Measurements from ENCODE around the gene ASH1L.
"Not testable (repeated sequence)": the region's sequence is repeated elsewhere in the genome, so short reads cannot be mapped to it uniquely, and the experiment has no call there.

ASH1L gene

DNA sequence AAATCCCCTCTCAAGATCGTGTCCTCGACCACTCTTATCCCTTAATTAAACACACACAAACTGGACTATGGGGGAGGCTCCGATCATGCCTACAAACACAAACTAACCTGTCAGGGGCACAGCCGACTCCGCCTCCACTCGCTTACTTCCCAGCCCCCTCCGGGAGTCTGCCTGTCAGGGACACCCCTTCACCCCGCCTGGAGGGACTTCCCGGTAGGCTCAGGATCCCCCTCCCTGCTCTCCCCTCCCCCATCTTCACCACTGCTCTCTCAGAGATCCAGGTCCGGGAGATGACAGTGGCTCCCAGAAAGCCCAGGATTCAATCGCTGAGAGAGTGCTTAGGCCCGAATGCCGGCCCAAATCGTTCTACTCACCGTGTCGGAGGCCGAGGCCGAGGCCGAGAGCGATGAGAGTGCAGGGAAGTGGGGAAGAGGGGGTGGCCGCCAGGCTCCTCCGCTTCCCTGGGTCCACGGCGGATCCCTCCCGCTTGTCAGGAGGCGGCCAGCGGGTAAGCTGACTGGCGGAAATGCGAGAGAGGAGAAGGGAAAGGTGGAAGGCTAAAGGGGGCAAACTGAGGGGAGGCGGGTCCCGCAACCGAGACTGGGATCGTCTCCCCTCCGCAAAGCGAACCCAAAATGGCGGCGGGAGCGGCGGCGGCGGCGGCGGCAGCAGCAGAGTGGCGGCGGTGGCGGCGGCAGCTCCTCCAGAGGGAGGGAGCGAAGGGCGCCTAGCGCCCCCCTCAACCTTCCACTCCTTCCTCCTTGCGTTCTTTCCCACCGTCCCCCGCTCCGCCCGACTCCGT lies 623 bp downstream of the ASH1L start:
- not testable (repeated sequence) for DNase-seq (ENCODE audit: low spot score); FAIRE-seq

DNA sequence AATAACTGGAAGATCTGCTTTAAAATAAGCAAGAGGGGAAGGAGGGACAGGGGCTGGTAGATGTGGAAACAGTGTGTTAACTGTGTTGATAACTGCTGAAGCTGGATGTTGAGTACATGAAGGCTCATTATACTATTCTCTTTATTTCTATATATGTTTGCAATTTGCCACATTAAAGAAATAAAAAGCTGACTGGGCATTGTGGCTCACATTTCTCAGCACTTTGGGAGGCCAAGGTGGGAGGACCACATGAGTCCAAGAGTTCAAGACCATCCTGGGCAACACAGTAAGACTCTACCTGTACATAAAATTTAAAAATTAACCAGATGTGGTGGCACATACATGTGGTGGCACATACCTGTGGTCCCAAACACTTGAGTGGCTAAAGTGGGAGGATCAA lies 6.7 kb downstream of the ASH1L start:
- no peak for DNase-seq (ENCODE audit: low spot score)
- FAIRE-seq, result no peak

DNA sequence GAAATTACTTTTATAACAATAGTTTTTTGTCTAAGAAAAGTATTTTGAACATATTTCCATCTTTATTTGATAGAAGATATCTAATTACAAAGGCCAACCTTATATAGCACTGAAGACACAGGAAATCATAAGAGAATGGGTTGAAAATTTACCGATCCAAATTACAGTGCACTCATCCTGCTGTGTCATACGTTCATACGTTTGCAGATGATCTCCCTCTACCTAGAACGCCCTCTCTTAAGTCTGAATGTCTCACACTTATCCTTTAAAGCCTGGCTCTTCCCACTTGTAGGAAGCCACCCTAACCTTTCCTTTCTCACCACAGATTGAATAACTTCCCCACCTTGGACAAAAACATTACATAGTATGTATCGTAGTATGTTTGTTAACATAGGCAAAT lies 9.3 kb downstream of the ASH1L start:
- DNase-seq (ENCODE audit: low spot score), result no peak
- no peak for FAIRE-seq

DNA sequence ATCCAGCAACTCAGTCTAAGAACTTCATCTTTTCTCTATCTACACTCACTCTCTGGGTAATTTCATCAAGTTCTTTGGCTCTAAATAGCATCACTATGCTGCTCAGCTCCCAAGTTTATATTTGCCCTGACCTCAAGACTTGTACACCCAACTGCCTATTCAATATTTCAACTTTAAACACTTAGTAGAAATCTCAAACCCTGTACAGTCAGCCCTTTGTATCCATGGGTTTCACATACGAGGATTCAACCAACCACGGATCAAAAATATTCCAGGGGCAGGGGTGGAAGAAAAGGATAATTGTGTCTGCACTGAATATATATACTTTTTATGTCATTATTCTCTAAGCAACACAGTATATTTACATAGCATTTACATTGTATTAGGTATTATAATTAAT lies 13.9 kb downstream of the ASH1L start:
- no peak for FAIRE-seq

DNA sequence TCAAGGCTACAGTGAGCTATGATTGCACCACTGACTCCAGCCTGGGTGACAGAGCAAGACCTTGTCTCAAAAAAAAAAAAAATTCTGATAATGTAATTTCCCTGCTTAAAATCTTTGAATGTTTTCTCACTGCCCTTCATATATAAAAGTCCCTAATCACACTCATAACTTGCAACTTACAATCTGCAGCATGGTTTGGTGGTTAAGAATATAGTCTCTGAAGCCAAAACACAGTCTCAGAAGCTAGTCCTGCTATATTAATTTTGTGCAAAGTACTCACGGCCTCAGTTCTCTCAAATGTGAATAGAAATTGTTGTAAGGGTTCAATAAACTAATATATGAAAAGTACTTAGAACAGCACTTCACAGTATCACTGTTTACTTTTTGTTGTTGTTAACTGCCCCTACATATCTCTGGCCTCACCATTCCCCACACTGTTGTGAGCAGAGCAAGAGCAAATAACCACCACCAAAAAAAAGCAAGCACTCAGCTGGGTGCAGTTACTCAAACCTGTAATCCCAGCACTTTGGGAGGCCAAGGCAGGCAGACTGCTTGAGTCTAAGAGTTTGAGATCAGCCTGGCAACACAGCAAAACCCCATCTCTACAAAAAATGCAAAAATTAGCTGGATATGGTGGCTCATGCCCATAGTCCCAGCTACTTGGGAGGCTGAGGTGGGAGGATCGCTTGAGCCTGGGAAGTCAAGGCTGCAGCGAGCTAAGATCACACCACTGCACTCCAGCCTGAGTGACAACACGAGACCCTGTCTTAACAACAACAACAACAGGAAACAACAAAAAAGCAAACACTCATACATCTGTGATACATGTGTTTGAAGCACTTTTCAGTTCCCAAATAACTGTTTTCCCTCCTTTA lies 22.4 kb downstream of the ASH1L start:
- DNase-seq (ENCODE audit: low spot score) (no peak), FAIRE-seq (no peak)

More for the DNA sequence above, 13.9 kb downstream of the ASH1L start:
- DNase-seq (ENCODE audit: low spot score), result no peak

DNA sequence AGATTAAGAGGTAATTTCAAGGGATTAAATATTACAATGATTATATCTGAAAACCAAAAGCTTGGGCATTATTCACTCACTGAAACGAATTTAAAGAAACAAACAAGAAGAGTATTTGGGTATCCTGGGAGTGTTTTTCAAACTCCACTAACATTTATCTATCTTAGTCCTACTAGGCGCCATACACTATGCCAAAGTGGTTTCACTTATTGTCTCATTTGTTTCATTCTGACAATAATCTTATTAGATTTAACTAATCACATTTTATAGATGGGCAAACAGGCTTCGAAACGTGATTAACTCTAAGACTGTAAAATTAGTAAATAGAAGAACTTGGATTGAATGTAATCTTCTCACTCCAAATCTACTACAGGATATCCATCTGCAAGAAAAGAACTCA lies 25.4 kb downstream of the ASH1L start:
- DNase-seq (ENCODE audit: low spot score), result no peak
- FAIRE-seq, result no peak

DNA sequence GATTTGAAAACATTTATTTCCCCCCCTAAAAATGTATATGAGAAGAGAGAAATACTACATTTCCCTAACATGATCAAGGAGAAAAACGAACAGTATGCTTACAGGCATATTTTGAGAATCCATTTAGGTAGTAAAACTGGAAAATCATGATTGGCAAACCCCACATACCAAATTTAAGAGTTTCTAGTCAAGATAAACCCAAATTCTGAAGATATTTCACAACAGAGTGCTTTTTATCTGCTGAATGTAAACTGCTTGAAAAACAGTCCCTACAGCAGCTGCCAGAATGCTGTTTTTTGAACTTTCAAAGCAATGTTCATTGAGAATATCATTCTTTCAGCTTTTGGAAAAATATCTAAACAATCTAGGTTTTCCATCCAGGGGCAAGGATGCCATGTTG lies 31.0 kb downstream of the ASH1L start:
- FAIRE-seq, result no peak
- DNase-seq (ENCODE audit: low spot score), result no peak

DNA sequence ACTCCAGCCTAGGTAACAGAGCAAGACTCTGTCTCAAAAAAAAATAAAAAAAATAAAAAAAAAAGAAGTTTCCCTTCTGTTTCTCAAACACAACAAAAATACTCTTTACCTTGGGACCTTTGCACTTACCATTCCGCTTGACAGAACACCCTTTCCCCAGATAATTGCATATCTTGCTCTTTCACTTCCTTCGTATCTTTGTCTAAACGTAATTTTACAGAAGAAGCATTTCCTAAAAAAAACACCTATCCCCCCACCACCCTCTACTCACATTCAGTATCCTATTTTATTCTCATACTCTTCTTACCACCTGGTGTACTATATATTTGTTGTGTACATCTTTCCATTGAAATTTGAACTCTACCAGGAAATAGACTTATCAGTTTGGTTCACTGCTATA lies 32.7 kb downstream of the ASH1L start:
- FAIRE-seq, result no peak
- no peak for DNase-seq (ENCODE audit: low spot score)

DNA sequence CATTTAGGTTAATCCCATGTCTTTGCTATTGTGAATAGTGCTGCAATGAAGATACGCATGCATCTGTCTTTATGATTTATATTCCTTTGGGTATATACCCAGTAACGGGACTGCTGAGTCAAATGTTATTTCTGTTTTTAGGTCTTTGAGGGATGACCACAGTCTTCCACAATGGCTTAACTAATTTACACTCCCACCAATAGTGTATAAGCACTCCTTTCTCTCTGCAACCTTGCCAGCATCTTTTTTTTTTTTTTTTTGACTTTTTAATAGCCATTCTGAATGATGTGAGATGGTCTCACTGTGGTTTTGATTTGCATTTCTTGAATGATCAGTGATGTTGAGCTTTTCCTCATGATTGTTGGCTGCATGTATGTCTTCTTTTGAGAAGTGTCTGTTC lies 33.5 kb downstream of the ASH1L start:
- FAIRE-seq, result no peak
- DNase-seq (ENCODE audit: low spot score), result no peak

DNA sequence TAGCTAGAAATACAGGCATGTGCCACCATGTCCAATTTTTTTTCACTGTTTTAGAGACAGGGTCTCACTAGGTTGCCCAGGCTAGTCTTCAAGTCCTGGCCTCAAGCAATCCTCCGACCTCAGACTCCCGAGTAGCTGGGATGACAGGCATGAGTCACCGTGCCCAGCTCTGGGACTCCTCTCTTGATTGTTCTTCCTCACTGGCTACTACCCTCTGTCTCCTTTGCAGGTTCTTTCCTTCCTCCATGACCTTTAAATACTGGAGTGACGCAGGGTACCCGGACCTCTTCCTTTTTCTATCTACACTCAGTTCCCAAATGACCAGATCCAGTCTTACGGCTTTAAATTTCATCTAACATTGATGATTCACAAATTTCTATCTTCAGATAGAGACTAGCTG lies 34.9 kb downstream of the ASH1L start:
- DNase-seq (ENCODE audit: low spot score), result no peak

DNA sequence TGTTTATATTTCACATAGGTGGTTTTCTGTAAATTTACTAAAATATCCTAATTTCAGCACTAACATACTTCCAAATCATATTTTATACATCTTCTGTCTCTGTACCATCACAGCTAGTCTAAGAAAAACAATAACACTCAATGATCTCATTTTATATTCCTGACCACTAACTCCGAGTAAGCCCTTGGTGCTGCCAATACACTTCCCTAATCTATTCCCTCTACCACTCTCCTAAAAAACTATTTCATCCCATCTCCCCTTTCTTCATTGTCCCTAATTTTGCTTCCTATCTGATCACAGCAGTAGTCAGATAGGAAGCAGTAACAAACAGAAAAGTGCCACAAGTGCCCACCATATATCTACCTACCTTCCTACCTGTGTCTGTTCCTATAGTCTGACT lies 36.2 kb downstream of the ASH1L start:
- DNase-seq (ENCODE audit: low spot score) (no peak), FAIRE-seq (no peak)

More for the DNA sequence above, 34.9 kb downstream of the ASH1L start:
- FAIRE-seq, result no peak

DNA sequence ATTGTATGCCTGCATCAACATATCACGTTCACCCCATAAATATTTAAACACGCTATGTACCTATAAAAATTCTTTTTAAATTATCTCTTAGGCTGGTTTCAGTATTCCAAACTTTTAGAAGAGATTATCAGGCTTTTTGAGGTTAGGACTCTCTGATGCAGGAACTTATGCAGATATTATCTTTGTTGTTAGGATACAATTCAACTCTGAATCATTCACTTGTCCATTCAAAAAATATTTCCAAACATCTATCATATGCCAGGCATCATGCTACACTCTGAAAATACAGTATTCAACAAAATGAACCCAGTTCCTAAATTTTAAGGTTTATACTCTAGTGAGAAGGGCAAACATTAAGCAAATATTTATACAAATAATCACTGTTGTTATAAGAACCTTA lies 40.5 kb downstream of the ASH1L start:
- no peak for DNase-seq (ENCODE audit: low spot score)
- FAIRE-seq, result no peak

DNA sequence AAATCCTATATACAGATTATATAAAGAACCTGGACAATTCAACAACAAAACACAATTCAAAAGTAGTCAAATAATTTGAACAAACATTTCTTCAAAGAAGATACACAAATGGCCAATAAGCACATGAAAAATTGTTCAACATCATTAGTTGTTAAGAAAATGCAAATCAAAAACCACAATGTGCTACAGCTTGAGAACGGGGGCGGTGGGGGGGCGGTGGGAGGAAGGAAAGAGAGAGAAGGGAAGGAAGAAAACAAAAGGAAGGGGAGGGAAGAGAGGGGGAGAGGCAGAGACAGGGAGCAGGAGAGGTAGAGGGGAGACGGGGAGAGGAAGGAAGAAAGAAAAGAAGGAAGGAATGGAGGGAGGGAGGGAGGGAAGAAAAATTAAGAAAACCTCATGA lies 44.1 kb downstream of the ASH1L start:
- DNase-seq (ENCODE audit: low spot score), result no peak
- FAIRE-seq, result no peak

DNA sequence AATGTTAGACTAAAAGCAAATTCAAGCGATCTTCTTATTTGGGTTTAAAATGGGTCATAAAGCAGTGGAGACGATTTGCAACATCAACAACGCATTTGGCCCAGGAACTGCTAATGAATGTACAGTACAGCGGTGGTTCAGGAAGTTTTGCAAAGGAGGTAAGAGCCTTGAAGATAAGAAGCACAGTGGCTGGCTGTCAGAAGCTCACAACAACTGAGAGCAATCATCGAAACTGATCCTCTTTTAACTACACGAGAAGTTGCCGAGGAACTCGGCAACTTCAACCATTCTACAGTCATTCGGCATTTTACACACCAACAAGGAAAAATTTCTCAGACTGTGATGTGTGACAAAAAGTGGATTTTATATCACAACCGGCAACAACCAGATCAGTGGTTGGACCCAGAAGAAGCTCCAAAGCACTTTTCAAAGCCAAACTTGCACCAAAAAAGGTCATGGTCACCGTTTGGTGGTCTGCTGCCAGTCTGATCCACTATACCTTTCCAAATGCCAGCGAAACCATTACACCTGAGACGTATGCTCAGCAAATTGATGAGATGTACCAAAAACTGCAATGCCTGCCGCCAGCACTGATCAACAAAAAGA lies 47.9 kb downstream of the ASH1L start:
- FAIRE-seq, result no peak
- DNase-seq (ENCODE audit: low spot score), result no peak

DNA sequence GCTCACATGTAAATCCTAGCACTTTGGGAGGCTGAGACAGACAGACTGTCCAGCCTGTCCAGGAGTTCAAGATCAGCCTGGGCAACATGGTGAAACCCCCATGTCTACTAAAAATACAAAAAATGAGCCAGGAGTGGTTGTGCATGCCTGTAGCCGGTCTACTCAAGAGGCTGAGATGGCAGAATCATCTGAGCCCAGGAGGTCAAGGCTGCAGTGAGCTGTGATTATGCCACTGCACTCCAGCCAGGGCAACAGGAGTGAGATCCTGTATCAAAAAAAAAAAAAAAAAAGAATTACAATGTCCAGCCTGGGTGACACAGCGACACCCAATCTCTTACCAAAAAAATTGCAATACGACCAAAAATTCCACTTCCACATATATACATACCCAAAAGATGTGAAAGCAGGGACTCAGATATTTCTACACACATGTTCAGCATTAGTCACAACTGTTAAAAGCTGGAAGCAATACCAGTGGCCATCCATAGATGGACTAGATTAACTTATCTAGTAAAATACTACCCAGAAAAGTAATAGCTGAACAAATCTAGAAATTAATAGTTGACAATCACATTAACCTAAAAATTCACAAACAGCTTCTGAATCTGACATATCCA lies 49.2 kb downstream of the ASH1L start:
- DNase-seq (ENCODE audit: low spot score) (no peak), FAIRE-seq (no peak)

DNA sequence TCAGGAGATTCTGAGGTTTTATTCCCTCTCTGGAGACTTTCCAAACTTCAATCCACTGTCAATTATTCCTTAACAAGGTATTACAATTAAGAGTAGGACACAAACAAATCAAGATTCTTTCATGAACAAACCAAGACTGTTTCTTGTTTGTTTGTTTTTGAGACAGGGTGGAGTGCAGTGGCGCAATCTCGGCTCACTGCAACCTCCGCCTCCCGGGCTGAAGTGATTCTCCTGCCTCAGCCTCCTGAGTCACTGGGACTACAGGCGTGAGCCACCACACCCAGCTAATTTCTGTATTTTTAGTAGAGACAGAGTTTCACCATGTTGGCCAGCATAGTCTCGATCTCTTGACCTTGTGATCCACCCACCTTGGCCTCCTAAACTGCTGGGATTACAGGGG lies 51.2 kb downstream of the ASH1L start:
- FAIRE-seq; DNase-seq (ENCODE audit: low spot score): not testable (repeated sequence)

DNA sequence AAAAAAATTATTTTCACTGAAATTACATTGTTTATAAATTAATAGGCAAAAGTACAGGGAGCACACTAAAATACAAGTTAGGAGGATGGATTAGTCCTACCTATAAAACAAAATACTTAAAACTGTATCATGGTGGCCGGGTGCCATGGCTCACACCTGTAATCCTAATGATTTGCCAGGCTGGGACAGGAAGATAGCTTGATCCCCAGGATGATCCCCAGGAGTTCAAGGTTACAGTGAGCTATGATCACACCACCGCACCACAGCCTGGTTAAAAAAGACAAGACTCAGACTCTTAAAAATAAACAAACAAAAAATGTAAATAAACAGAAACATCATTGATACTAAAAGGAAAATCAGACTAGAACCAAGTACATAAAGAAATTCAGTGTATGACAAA lies 53.5 kb downstream of the ASH1L start:
- no peak for DNase-seq (ENCODE audit: low spot score)
- no peak for FAIRE-seq

DNA sequence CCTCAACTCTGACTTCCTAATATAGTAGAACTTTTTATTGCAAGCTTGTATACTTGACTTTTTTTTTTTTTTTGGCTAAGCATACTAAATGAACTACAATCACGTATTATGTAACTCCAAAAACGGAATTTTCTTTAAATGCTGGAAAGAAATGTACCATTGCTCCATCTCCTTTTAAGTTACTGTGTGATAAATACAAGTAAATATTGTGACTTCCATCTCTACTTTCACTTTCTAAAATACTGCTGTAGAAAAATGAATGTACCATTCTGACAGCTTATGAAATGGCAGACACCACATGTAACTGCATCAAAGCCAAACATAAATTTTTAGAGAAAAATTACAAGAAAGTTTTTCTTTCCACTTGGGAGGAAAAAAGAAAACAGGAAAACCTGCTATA lies 54.7 kb downstream of the ASH1L start:
- DNase-seq (ENCODE audit: low spot score) (no peak), FAIRE-seq (no peak)

DNA sequence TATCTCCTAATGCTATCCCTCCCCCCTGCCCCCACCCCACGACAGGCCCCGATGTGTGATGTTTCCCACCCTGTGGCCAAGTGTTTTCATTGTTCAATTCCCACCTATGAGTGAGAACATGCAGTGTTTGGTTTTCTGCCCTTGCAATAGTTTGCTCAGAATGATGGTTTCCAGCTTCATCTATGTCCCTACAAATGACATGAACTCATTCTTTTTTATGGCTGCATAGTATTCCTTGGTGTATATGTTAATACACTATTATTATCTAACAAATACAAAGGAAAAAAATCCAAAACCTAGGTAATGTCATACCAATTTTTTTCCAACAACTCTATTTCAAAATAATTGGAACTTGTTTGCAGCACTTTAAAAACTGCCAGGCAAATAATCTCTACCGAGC lies 56.6 kb downstream of the ASH1L start:
- DNase-seq (ENCODE audit: low spot score); FAIRE-seq: not testable (repeated sequence)

DNA sequence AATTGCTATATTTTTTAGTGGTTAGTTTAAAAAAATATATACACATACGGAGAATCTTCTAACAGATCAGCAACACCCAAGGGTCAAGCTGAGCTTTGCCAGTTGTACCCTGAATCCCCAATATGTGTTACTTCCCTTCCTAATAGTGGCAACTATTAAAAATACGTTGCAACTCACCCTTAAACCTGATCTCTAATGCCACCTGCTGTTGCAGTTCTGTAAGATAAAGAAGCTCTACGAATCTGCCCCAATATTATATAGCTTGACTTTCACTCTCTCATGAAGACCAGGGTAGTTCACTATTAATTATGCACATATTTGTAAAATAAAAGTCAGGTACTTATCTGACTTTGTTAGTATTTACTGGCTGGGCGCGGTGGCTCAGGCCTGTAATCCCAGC lies 58.4 kb downstream of the ASH1L start:
- DNase-seq (ENCODE audit: low spot score) (peak; percentile 37), FAIRE-seq (no peak)

DNA sequence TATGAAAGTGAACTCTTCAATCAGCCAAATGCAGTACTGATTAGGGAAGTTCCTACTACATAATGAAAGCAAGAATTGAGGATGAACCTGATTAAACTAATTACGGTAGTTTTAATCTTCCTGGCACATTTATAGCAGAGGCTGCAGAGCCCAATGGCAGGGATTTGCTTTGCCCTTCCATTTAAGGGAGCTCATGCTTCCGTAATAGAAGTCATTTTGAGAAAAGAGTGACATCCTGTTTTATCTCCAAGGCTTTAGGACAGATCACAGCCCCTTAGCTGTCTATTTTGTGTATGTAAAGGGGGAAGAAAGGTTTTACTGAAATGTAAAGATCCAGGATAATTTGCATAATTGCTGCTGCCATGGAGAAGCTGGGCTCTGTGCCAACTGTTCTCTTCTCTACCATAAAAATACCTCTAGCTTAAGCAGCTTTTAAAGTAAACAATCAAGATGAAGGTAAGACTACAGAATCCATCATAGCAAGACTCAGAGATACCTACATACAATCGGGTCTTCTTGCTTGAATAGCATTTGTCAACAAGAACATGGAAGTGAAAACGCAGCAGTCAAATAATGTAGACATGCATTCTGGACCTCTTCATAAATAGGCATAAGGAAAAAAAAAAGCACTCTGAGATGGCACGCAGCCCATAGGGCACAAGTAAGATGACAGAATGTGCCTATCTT lies 62.5 kb downstream of the ASH1L start:
- DNase-seq (ENCODE audit: low spot score) (no peak), FAIRE-seq (no peak)

Data from RCC 7860 (cell line).